GM13977 (cell line): Measurements from ENCODE around the gene HSD3B2.

Experiments used
- DNase-seq: peaks from one replicate; pipeline ENCODE4 v3.0.0; 2012; ENCODE audit warnings: low spot score
- CTCF ChIP-seq: IDR thresholded peaks from 2 replicates; pipeline ENCODE4 v1.5.1; 2012; ENCODE audit warnings: mild to moderate bottlenecking, control low read depth; ENCODE audit not compliant: insufficient read depth; ENCODE audit errors: extremely low read depth, missing control alignments
- in situ Hi-C: fragments of 300-500 bp; cut with MboI; formaldehyde crosslinking; loops from one replicate; pipeline ENCODE4 v1.12.0; 2022; ENCODE audit warnings: low sequenced_read_pairs, low pct_unique_long_range_greater_than_20kb, mixed read lengths, inconsistent platforms; ENCODE audit not compliant: unreplicated experiment

HSD3B2 gene

DNA sequence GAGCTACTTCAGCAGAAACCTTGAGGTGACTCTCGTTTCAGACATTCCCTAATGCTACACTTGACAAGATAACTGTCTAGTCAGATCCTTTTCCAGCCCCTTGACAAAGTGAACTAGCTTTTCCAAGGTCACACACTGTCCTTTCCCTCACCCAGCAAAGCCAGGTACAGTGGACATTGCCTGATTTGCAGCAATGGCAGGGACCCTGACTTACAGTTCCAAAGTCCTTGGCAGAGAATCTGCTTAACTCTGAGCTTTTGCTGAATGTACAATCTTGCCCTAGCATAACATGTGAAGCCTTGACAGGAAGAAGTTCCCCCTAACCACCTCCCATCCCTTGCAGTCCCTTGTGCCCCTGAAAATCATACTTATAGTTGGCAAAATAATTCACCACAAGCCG is 37.1 kb downstream of the HSD3B2 start:
- in situ Hi-C loops = no loop called here
- TF ChIP-seq CTCF = no peak
- DNase-seq = no peak

DNA sequence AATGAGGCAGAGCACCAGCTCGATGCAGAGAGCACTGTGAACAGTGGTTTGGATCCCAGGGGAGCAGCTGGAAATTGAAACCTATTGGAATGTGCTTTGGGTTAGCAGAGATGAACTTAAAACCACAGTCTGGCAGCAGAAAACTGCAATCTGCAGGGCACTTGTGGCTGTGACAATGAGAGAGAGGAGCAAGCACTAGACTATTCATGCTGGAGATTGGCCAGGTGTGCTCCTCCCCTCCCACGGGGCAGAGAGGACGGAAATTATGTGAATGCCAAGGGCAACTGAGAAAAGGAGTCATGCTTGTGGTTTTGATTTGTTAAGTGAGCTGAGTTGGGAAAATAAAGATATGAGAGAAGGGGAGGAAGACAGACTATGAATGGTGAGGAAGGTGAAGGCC is 38.1 kb downstream of the HSD3B2 start:
- in situ Hi-C loops = no loop called here
- no peak for DNase-seq
- no peak for TF ChIP-seq CTCF

GRCh38 chr1:119462964-119463363 is 48.0 kb downstream of the HSD3B2 start:
- DNase-seq = no peak
- in situ Hi-C loops = no loop called here
- TF ChIP-seq CTCF = no peak

- TF ChIP-seq CTCF = no peak
- no peak for DNase-seq
- in situ Hi-C loops = no loop called here
Measured at GRCh38 chr1:119463569-119463968, 48.6 kb downstream of the HSD3B2 start.

DNA sequence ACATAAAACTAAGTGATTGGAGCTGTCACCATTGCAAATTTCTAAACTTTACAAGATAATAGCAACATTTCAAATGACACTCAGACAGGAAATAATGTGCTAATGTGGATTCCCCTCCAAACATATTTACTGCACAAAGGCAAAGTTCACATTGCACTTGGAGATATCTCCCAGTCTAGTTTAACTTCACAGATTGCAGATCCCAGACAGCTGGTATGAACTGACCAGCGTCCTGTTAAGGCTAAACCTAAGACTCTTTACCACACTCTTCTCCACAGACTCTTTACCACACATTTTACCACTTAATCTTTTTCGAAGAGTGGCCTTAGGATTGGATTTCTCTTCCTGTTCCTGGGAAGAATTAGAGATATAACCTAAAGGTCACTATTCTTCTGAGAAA is 51.5 kb downstream of the HSD3B2 start:
- in situ Hi-C loops = no loop called here
- TF ChIP-seq CTCF = no peak
- DNase-seq = no peak

DNA sequence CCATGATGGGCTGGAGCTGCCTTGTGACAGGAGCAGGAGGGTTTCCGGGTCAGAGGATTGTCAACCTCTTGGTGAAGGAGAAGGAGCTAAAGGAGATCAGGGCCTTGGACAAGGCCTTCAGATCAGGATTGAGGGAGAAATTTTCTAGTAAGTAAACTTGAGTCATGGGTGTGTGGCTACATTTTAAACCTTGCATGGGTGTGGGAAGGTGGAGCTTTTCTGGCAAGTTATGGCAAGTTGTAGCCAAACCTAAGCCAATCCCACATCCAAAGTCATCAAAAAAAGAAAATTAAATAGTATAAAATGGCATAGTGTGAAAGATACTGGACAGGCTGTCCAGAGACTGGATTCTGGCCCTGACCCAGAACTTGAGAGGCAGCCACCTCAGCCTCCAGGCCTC is 52.3 kb downstream of the HSD3B2 start:
- in situ Hi-C loops = no loop called here
- DNase-seq = no peak
- no peak for TF ChIP-seq CTCF

DNA sequence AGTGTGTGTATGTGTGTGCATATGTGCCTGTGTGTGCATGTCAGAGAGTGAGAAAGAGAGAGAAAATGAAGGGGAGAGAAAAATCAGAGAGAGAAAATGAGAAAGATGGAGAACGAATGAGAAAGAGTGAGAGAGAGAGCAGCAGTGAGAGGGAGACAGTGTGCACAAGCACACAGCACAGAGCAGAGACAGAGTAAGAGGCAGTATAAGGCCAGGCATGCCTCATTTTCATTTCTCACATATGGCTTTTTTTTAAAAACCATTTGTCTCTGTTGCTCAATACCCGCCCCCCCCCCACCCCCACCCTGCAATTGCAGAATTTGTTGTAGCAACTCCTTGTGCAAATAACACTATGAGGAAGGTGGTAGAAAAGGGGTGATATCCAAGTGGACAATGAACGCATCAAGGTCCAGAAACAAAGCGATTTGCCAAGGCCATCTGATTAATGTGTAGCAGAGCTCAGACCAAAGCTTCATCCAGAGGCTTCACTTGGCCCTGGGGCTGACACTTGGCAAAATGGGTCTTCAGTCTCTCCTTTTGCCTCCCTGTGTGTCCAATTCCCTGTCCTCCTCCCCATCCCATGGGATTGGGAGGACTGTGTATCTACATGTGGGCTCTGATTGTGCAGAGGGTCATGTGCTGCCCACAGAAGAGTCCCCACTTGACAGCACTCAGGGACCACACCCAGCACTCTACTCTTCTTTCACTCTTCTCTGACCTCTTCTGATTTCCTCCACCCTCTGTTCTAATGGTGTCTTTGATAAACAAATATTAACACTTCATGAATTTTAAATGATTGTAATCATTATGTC is 53.1 kb downstream of the HSD3B2 start:
- no peak for TF ChIP-seq CTCF
- in situ Hi-C loops = no loop called here
- DNase-seq = no peak
